HG03108 (cell line): ENCODE data around the gene CDC25C.
"Not testable (repeated sequence)": the region's sequence is repeated elsewhere in the genome, so short reads cannot be mapped to it uniquely, and the experiment has no call there.

Experiments
- ATAC-seq: cut with Tn5 transposase; IDR thresholded peaks from one replicate; pipeline ENCODE4 v1.9.1; 2021; ENCODE audit warnings: moderate library complexity; ENCODE audit not compliant: unreplicated experiment

The CDC25C gene

DNA sequence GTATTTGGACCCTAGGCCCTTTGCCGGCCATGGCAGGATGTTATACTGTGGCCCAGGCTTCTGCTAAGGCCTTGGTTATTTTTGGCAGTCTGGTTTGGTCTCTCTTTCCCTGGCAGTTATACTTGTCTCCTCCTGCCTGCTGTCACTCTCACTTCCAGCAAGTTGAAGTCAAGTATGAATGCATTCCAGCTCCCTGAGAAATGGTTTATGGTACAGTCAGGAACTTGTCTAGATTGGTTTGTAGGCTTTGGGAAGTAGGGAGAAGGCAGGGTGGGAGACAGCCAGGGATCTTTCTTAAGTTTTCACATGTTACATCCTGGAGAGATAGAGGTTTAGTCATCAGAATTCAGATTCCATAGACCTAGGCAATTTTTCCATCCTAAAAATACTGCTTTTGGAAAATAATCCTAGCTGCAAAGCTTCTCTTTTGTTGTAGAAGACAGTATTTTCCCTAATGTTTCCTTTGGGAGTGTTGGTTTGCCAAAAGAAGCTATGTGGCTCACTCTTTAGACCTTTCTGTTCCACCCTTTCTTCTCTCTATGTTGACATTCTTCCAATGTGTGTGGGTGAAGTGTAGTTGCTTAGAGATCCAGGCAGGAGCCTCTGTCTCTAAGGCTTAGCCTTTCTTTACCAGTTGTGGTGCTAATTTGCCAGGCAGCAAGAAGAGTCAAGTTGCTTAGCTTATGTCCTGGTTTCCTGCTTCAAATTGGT is 18.4 kb upstream of the CDC25C start:
- ATAC-seq: no peak

DNA sequence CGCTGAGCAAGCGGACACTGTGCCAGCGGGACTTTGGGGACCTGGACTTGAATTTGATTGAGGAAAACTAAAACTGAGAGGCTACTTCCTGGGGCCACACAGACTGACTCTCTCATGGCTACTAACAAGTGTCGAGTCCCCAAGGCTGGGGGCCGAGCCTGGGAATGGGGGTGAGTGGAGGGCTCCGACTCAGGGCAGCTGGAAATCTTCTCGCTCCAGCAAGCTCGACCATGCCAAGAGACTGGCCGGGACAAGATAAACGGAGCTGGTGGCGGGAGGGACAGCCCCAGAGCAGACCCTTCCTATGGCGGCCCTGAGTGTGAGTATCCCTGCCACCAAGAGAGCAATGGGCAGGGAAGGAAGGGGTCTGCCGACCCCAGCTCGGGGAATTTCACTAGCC is 15.3 kb upstream of the CDC25C start:
- no peak for ATAC-seq

DNA sequence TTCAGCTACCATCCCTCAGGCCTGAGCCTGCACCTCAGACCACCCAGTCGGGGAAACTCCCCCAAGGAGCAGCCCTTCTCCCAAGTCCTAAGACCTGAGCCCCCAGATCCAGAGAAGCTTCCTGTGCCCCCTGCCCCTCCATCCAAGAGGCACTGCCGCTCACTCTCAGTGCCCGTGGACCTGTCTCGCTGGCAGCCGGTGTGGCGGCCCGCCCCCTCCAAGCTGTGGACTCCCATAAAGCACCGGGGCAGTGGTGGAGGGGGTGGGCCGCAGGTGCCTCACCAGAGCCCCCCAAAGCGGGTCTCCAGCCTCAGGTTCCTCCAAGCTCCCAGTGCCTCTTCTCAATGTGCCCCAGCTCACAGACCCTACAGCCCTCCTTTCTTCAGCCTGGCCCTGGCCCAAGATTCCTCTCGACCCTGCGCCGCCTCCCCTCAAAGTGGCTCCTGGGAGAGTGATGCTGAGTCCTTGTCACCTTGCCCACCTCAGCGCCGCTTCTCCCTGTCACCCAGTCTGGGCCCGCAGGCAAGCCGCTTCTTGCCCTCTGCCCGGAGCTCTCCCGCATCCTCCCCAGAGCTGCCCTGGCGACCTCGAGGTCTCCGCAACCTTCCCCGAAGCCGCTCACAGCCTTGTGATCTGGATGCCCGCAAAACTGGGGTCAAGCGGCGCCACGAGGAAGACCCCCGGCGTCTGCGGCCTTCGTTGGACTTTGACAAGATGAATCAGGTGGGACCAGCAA is 13.5 kb upstream of the CDC25C start:
- ATAC-seq: no peak

DNA sequence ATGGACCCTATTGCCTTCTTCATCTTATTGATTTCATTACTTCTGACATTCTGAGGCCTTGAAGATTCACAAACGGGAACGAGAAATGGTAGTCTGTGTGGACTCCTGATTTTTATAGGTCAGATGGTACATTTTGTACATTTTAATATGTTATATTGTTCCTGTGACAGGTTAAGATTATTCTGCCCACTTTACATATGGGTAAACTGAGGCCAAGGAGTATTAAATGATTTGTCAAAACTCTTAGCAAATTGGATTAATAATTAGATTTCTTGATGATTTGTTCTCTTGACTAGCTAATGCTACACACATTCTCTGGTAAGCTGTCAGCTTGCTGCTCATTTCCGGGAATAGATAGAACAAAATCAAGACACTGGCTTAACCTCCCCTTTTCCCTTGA is 8.4 kb upstream of the CDC25C start:
- ATAC-seq: no peak

DNA sequence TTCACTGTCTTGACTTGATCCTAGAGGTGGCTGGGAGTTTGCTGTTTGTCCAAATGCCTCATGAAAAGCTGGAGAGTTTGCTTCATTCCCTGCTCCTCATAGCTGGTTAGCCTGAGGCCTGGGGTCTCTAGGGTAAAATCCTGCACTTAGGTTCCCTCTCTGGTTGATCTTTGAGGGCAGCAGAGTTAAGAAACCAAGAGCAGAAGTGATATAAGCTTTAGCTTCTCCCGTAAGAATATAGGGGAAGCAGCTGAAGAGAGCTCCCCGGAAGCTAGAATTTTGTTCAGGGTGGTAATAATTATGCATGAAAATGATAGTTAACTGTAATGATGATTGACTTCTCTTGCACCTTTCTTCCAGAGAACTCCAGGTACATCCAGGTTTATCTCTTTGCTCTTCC is 7.9 kb upstream of the CDC25C start:
- no peak for ATAC-seq

DNA sequence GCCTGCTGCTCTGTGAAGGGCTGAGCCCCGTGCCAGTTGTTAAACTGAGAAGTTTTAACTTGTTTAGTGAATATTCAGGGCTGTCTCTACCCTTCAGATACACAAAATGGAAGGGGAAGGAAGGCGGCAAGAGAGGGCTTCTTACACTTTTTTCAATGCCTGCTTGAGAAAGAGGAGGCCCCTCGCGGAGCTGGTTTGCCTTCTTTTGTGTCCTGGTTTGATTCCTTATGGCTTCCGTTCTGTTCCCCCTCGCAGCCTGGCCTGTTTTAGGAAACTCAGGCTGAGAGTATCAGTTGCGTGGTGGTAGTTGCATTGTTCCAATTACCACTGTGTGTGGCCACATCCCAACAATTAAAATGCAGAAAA is 7.5 kb upstream of the CDC25C start:
- no peak for ATAC-seq

DNA sequence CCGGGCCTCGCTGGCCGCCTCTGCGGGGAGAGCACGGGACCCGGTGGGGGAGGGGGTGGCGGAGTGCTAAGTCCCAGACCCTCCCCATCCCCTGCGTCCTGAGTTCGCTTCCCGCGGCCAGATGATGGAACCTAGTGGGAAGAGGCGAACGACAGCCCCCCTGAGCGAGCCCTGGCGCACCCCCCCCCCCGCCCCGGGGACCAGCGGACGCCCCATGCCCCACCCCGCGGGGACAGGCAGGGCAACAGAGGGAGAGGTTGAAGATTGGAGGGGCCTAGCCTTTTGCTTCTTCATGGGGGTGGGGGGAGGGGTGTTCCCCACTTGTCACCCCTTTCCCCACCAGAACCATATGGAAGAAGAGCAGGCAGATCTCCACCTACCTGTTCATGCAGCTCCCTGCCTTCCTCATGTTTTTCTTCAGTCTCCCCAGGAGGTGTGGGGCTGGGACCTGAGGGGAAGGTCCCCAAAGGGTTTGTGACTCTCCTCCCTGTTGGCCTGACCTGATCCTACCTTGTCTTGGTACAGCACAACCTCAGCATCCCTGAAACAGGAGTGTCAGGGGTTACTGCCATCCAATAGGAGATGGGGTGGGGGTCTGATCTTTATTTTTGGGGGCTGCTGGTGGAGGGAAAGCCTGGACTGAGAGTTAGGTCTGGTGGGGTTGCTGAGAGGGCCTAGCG is 6.9 kb upstream of the CDC25C start:
- no peak for ATAC-seq

DNA sequence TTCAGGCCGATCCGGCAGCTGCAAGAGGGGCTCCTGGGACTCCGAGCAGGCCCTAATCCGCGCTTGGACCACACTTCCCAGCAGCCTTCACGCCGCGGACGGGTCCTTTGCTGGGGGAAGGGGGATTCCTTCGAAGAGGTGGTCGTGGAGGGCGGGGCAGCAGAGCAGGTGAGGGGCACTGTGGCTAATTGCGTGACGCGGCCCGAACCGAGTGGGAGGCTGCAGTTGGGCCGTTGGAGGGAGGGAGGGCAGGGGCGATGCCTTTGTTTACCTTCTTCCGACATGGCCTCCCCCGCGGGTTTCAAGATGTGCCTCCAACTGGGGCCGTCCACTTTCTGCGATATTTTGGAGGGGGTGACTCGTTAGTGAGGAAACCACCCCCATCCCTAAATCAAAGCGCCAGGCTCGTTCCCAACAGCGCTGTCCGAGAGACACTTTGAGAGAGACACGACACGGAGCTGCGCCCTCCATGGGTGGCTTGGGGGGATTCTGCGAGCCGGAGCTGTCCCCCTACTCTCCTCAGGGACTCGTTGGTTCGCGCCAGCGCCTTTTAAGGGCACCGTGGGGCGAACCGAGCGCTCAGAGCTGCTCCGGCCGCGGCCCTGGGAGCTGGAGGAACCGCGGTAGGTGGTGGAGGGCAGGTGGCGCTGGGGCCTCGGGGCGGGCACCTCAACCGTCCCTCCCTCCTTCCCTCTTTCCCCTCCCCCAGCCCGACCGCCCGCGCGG is 6.2 kb upstream of the CDC25C start, which contains the start of gene FAM53C:
FAM53C (plus strand) TSS at position 582 of the 726 bp plus-strand sequence. CDS start 3,070 bp downstream, outside the sequence.
- ATAC-seq: peak; percentile 89

DNA sequence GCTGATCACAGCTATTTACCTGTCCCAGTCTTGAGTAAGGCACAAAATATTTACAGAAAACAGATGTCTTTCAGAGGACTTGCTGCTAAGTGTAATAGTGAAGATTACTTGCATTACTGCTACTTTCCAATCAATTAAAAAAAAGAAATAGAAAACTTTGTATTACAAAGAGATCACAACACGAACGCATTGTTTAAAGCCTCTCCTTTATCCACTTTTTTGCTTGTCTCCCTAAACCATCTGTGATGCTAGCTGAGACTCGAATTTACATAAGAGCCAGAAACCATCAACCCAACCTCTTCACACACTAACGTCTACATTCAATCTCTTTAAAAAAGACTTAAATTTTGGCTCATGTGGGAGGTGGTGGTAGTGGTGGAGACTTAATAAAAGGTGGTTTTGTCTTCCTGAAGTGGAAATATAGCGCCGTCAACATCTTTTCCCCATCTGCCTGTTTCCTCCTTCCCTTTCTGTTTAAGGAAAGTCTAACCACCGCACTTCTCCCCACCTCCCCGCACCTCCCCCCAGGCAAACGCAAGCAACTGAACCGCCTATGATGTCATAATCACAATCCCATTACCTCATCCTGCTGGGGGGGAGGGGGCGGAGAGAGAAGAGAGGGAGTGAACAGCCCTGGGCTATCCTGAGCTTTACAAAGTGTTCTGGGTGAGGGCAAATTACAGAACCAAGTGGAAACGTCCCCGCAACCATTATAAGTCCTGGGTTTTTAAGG is 5.5 kb upstream of the CDC25C start:
- no peak for ATAC-seq

DNA sequence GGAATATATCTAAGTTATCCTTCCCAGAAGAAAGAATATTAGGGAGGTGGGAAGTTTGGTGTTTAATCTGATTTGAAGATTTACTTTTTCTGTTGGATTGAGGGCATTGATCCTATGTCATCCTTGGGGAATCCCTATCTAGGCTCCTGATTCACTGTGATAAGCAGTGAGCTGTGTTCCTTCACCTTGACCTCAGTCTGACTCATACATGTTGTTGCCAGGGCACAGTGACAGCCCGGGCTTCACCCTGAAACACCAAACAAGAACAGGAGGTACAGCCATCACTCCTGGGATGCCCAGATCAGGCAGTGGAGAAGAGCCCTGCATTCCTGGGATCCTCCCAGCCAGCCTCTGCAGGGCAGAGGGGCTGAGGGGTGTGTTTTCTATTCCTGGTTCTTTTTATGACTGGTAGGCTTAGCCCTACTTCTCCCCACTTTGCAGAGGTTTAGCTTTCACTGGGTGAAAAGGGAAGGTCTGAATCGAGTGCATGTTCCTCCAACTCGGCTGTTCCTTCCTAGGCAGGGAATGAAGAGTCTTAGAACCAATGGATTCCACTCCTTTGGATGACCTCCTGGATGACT is 3.4 kb upstream of the CDC25C start:
- no peak for ATAC-seq

DNA sequence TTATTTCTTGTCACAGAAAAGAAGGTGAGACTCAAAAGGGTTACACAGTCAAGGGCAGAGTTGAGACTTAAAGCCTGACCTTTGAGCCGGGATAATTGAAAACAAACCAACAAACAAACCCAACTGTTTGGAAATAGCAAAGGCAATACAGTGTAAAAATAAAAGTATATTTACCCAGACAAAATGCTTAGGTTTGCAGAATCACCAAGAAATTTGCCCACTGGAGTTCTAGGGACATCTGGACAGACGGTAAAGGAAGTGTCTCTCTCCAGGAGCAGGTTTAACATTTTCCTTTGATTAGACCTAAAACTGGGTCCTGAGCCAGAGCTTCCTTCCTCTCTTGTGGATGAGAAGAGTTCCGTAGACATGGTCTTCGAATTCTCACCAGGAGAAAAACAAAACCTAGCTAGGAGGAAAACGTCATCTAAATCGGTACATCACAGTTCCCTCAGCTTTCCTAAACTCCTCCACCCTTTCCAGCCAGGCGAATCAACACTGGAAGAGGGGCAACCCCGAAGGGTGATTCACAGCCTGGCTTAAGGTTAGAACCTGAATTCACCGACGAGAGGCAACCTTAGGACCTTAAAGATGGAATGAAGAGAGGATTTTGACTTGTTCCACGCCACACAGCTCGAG is 673 bp downstream of the CDC25C start:
- no peak for ATAC-seq

DNA sequence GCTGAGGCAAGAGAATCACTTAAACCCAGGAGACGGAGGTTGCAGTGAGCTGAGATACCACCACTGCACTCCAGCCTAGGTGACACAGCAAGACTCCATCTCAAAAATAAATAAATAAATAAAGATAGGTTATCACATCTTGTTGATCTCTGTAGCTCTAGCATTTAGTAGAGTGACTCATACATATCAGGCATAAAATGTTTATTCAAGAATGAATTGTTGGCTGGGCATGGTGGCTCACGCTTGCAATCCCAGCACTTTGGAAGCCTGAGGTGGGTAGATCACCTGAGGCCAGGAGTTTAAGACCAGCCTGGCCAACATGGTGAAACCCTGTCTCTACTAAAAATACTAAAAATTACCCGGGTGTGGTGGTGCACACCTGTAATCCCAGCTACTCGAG is 13.4 kb downstream of the CDC25C start:
- ATAC-seq: not testable (repeated sequence)

DNA sequence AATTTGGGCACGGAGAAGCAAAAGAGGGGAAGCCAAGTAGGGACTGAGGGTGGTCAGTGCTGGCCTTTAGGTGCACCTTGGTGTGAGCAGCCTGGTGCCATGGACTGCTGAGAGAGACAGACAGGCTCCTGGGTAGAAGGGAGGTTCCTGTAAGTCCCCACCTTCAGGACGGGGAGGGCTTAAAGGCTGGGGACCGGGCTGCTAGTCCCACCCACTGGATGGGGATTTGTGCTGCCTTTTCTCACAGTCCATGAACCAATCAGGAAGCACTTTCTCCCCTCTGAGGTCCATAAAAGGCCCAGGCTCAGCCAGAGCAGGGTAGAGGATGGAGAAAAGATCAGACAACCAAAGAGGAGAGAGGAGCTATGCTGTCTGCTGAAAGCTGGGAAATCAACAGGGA is 15.2 kb downstream of the CDC25C start:
- no peak for ATAC-seq

DNA sequence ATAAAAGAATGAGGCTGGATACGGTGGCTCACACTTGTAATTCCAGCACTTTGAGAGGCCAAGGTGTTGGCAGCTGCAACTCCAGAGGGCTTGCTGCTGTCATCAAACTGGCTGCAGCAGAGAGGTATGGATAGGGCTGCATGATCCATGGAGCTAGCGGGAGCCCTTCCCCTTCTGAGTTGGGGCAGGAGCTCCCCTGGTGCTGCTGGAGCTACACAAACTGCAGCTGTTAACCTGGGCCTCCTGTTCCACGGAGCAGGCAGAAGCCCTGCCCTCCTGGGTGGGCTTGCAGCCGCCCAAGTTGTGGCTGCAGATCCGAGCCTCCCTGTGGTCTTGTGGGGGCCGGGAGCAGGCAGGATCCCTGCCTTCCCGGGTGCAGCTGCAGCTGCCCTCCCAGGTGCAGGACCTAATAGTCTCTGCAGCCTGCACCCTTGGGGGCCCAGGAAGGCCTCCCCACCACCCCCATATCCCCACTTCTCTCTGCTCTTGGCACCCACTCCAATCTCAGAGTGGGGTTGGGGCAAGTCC is 15.8 kb downstream of the CDC25C start:
- ATAC-seq: no peak

DNA sequence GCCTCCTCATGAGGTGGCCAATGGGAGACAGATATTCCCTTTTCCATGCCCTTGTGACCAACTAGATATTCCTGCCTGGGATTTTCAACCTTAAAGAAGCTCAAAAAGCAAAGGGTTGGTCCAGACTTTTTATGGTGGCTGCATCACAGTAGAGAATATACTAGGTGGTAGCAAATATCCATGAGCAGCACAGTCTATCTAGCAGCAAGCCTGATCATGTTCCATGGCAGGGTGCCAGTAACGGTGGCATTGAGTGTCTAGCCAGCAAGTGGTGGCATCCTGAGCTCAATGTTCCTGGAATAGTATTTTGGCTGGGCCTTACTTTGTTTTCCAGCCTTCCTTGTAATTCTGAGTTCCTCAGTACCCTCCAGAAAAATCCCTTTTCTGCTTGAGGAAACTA is 25.8 kb downstream of the CDC25C start:
- no peak for ATAC-seq

DNA sequence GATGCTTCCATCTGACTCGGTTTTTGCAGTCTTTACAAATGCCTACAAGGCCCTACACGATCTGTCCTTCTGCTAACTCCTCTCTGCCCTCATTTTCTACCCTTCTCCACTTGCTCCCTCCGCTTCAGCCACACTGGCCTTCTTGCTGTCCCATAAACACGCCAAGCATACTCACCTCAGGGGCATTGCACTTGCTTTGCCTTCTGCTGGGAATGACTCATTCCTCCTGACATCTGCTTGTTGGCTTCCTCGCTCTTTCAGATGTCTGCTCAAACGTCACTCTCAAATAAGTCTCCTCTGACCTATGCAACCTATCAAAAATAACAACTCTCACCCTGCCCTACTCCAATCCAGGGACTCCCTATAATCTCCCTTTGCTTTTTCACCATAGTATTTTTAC is 28.2 kb downstream of the CDC25C start:
- no peak for ATAC-seq

DNA sequence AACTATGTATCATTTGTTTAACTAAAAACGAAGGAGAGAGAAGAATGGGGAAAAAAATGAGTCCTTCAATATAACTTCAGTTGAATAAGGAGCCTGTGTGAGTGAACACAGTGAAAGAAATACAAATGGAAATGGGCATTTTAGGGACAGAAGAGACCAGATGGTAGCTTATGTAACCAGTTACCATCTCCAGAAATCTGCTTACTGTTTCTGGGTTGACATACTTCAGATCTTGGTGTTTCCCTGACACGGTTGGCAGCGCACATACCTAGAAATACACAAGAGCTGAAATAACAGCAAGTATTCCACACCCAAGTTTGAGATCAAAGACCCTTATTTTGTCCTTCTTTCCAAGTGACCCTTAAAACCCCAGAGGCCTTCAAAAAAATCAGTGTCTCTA is 42.3 kb downstream of the CDC25C start:
- ATAC-seq: no peak

DNA sequence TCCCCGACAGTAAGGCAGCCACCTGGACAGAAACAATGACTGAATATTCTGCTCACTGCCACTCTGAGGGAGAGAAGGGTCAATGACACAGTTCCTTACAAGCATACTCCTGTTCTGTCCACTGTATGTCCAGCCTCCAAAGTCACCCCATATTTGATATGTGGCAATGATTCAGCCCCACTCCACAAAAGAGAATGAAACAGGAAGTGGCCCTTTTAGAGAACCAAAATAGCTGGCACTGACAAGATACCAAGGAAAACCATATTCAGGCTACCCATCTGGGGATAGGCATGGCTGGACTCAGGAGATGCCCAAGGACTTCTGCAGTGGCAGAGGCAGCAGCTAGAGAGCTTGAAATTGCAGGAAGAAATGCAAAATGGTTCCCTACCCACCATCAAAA is 44.4 kb downstream of the CDC25C start:
- ATAC-seq: no peak

DNA sequence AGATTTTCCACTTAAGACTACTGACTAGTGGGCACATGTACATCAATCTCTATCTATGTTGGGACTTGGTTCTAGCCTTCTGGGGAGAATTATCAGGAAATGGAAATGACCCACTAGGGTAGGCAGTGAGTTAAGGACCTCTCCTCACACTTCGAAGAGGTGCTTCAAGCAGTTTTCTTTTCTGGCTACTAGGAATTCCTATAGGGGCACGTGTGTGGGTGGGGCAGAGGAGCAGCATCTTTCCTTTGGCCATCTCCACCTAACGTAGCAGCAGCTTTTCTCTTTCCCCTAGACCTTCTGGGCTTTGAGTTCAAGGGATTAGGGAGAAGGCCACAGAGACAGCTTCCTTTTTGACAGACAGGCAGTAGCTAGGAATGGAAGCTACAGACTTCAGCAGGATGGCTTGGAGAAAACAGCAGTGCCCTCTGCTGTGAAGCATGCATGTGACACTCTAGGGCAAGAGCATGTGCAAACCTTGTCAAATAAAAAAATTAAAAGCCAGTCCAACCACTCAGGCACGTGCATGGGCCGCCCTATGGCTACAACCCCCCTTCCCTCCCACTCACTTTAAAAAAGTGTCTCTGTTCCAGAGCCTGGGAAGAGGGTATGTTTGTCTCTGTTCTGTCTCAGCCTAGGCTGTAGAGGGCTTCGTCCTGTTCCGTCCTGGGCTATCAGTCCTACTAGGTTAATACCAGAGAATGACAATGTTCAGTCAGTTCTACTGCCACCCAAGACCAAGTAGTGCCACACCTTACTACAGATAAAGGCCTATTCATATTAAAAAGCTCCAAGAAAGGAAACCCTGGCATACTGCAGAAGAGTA is 48.5 kb downstream of the CDC25C start:
- ATAC-seq: no peak
